Sigmoid colon (tissue), 7 donors: ENCODE results near the gene CAMTA1. TPM values are rescaled to one million over a fixed set of nuclear protein-coding genes. Genes with fewer than 3 reads are reported as not detected.

Source experiments
- DNase-seq: peaks from one replicate; pipeline ENCODE4 v3.0.0-alpha.2; 2019
- H3K27ac ChIP-seq, 4 donors: fragments of 200-600 bp; sonication (generic); one replicate each; pipeline ENCODE4 v1.5.1; 2016 to 2019; ENCODE audit warnings: mild to moderate bottlenecking in 1 of 4
- H3K27me3 ChIP-seq, 3 donors: fragments of 200-600 bp; sonication (generic); one replicate each; pipeline ENCODE4 v1.5.1; 2019; ENCODE audit warnings: mild to moderate bottlenecking in 1 of 3
- H3K36me3 ChIP-seq, 4 donors: fragments of 200-600 bp; sonication (generic); one replicate each; pipeline ENCODE4 v1.5.1; 2016 to 2019
- H3K4me1 ChIP-seq, 4 donors: fragments of 200-600 bp; sonication (generic); one replicate each; pipeline ENCODE4 v1.5.1; 2017 to 2019
- H3K4me3 ChIP-seq, 4 donors: fragments of 200-600 bp; sonication (generic); one replicate each; pipeline ENCODE4 v1.5.1; 2017 to 2019; ENCODE audit warnings: mild to moderate bottlenecking in 2 of 4, moderate library complexity in 1 of 4
- H3K9me3 ChIP-seq, 4 donors: fragments of 200-600 bp in 3 of 4; sonication (generic) in 3 of 4; one replicate each; pipeline versions ENCODE4 v1.5.1 to v1.6.1; 2013 to 2019
- CTCF ChIP-seq, 4 experiments: fragments of 450-650 bp in 3 of 4; fragments of 200-600 bp in 1 of 4; IDR thresholded peaks; one replicate each; pipeline ENCODE4 v1.5.1; 2016 to 2019; ENCODE audit warnings: antibody characterized with exemption in 4 of 4, mild to moderate bottlenecking in 3 of 4, moderate library complexity in 2 of 4
- EP300 ChIP-seq, 4 donors: sonication (generic); formaldehyde crosslinking; IDR thresholded peaks; one replicate each; pipeline ENCODE4 v1.6.1; 2017; ENCODE audit warnings: antibody characterized with exemption in 4 of 4
- POLR2A ChIP-seq, 2 donors: fragments of 450-650 bp; IDR thresholded peaks; one replicate each; pipeline ENCODE4 v1.6.1; 2016; ENCODE audit warnings: antibody characterized with exemption in 2 of 2, mild to moderate bottlenecking in 2 of 2, moderate library complexity in 2 of 2
- POLR2AphosphoS5 ChIP-seq, 4 donors: sonication (generic); formaldehyde crosslinking; IDR thresholded peaks; one replicate each; pipeline ENCODE4 v1.6.1; 2017; ENCODE audit warnings: antibody characterized with exemption in 4 of 4
- WGBS, 2 donors: extraction: QIAGEN DNeasy Blood & Tissue Kit; methylation state at CpG; one replicate each; pipeline ENCODE4 v1.1.7; 2013; 5-methylcytosine and 5-hydroxymethylcytosine counted together
- intact Hi-C: fragments of 100-400 bp; cut with DNase I; formaldehyde crosslinking; loops from one replicate; pipeline ENCODE4 v1.15.1; 2023
- polyA plus RNA-seq, 3 donors: library from polyadenylated mRNA; stranded (reverse); fragments of 200-250 nt; gene quantifications; one replicate each; pipeline ENCODE4 v1.2.3, GENCODE V29; 2013
- total RNA-seq, 4 donors: library from RNA; depleted of rRNA; stranded (reverse); fragments of >200 nt; gene quantifications; one replicate each; pipeline ENCODE4 v1.1.0, GENCODE V29; 2016
- donor health status: healthy with polysubstance abuse.
- donor health status: Bipolar disorder and iron deficiency.
- donor health status: healthy.

Gene CAMTA1
- total and polyA plus RNA-seq, 7 donors = 97.9 to 196 (median 177) TPM

GRCh38 chr1:6899621-6900020, 114.4 kb downstream of the CAMTA1 start:
- H3K4me1 ChIP-seq = no peaks in the 10 kb centered on the region
- no peak for DNase-seq
- no peaks in the 10 kb centered on the region for H3K27me3 ChIP-seq
- WGBS, 2 donors = 19 to 59% methylated on average over 4 of the region's 4 CpGs
- H3K4me3 ChIP-seq = no peak overlapping the region
- TF ChIP-seq POLR2A (IDR thresholded peaks at IDR 0.05) (no peak), CTCF (IDR thresholded peaks at IDR 0.05) (no peak), POLR2AphosphoS5 (IDR thresholded peaks at IDR 0.05) (no peak), EP300 (IDR thresholded peaks at IDR 0.05) (no peak)
- H3K27ac ChIP-seq = no peak overlapping the region
- no peaks in the 10 kb centered on the region for H3K9me3 ChIP-seq
- intact Hi-C loops = no loop called here
- H3K36me3 ChIP-seq = no peaks in the 10 kb centered on the region

GRCh38 chr1:6902153-6902552, 116.9 kb downstream of the CAMTA1 start:
- intact Hi-C loops = no loop called here
- no peaks in the 10 kb centered on the region for H3K36me3 ChIP-seq
- no peaks in the 10 kb centered on the region for H3K27me3 ChIP-seq
- H3K27ac ChIP-seq = no peak overlapping the region
- TF ChIP-seq POLR2AphosphoS5 (IDR thresholded peaks at IDR 0.05) (no peak), POLR2A (IDR thresholded peaks at IDR 0.05) (no peak), CTCF (IDR thresholded peaks at IDR 0.05) (no peak), EP300 (IDR thresholded peaks at IDR 0.05) (no peak)
- H3K4me1 ChIP-seq = no peaks in the 10 kb centered on the region
- DNase-seq = no peak
- WGBS, 2 donors = 79 to 93% methylated on average over 2 of the region's 2 CpGs
- no peak overlapping the region for H3K4me3 ChIP-seq
- no peaks in the 10 kb centered on the region for H3K9me3 ChIP-seq

GRCh38 chr1:6904476-6905170, 119.4 kb downstream of the CAMTA1 start:
- H3K4me1 ChIP-seq = no peaks in the 10 kb centered on the region
- H3K4me3 ChIP-seq = no peak overlapping the region
- H3K27me3 ChIP-seq = no peaks in the 10 kb centered on the region
- no peak for DNase-seq
- 94% methylated on average over 17 of the region's 17 CpGs for WGBS, 2 donors
- no peak overlapping the region for H3K27ac ChIP-seq
- H3K36me3 ChIP-seq = no peaks in the 10 kb centered on the region
- intact Hi-C loops = no loop called here
- TF ChIP-seq POLR2AphosphoS5 (IDR thresholded peaks at IDR 0.05) (no peak), EP300 (IDR thresholded peaks at IDR 0.05) (no peak), CTCF (IDR thresholded peaks at IDR 0.05) (no peak), POLR2A (IDR thresholded peaks at IDR 0.05) (no peak)
- no peaks in the 10 kb centered on the region for H3K9me3 ChIP-seq

GRCh38 chr1:6905331-6905730, 120.1 kb downstream of the CAMTA1 start:
- intact Hi-C loops = no loop called here
- Histone ChIP-seq H3K27ac (no peak overlapping the region), H3K27me3 (peaks cover 0 to 4% (median 2%) of the 10 kb centered on the region in 3 donors), H3K4me1 (no peaks in the 10 kb centered on the region), H3K4me3 (no peak overlapping the region), H3K9me3 (no peaks in the 10 kb centered on the region), H3K36me3 (no peaks in the 10 kb centered on the region)
- WGBS, 2 donors = 88 to 89% methylated on average over 8 of the region's 8 CpGs
- no peak for DNase-seq
- TF ChIP-seq POLR2A (IDR thresholded peaks at IDR 0.05) (no peak), CTCF (IDR thresholded peaks at IDR 0.05) (no peak), POLR2AphosphoS5 (IDR thresholded peaks at IDR 0.05) (no peak), EP300 (IDR thresholded peaks at IDR 0.05) (no peak)

GRCh38 chr1:6905790-6906189, 120.5 kb downstream of the CAMTA1 start:
- intact Hi-C loops = no loop called here
- no peak overlapping the region for H3K27ac ChIP-seq
- H3K4me1 ChIP-seq = no peaks in the 10 kb centered on the region
- no peaks in the 10 kb centered on the region for H3K9me3 ChIP-seq
- TF ChIP-seq EP300 (IDR thresholded peaks at IDR 0.05) (no peak), POLR2A (IDR thresholded peaks at IDR 0.05) (no peak), POLR2AphosphoS5 (IDR thresholded peaks at IDR 0.05) (no peak), CTCF (IDR thresholded peaks at IDR 0.05) (no peak)
- peaks cover 0 to 6% (median 4%) of the 10 kb centered on the region in 3 donors for H3K27me3 ChIP-seq
- no peak overlapping the region for H3K4me3 ChIP-seq
- DNase-seq = no peak
- 85 to 92% methylated on average over 7 of the region's 7 CpGs for WGBS, 2 donors
- no peaks in the 10 kb centered on the region for H3K36me3 ChIP-seq
